ENCODE data around the gene ABHD13.

DNA sequence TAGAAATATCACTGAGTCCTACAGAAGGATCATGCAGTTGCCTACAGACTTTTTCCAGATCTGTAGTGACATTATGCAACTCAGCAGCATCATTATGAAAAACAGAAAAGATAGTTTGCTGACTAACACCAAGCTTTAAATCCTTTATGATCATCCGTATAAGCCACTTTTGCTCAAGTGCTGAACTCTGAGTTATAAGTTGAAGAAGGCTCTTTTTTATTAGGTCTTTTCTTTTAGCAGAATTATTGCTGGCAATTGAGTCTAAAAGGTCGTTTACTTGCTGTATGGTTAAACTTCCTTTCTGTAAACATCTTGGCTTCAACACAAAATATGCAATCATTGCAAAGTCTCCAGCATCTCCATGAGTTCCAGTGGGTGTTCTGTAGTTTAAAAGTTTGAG is 7.6 kb upstream of the ABHD13 start:
- no peak for TF ChIP-seq EZH2phosphoT487 (IDR thresholded peaks at IDR 0.05; ENCODE audit: low read length)
- TF ChIP-seq, protein P1, sequence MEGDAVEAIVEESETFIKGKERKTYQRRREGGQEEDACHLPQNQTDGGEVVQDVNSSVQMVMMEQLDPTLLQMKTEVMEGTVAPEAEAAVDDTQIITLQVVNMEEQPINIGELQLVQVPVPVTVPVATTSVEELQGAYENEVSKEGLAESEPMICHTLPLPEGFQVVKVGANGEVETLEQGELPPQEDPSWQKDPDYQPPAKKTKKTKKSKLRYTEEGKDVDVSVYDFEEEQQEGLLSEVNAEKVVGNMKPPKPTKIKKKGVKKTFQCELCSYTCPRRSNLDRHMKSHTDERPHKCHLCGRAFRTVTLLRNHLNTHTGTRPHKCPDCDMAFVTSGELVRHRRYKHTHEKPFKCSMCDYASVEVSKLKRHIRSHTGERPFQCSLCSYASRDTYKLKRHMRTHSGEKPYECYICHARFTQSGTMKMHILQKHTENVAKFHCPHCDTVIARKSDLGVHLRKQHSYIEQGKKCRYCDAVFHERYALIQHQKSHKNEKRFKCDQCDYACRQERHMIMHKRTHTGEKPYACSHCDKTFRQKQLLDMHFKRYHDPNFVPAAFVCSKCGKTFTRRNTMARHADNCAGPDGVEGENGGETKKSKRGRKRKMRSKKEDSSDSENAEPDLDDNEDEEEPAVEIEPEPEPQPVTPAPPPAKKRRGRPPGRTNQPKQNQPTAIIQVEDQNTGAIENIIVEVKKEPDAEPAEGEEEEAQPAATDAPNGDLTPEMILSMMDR (IDR thresholded peaks at IDR 0.05; ENCODE audit: low read length): no peak

All from MM.1S (cell line).